Breast epithelium (tissue), 4 donors: Measurements from ENCODE around the gene KRT86. TPM values are rescaled to one million over a fixed set of nuclear protein-coding genes. Genes with fewer than 3 reads are reported as not detected.

ENCODE experiments used
- DNase-seq, 2 donors: peaks; one replicate each; pipeline ENCODE4 v3.0.0-alpha.2; 2019; ENCODE audit warnings: low spot score in 2 of 2
- H3K27ac ChIP-seq, 2 donors: fragments of 200-600 bp; sonication (generic) in 1 of 2; one replicate each; pipeline ENCODE4 v1.5.1; 2016 to 2019; ENCODE audit warnings: mild to moderate bottlenecking in 1 of 2
- H3K27me3 ChIP-seq, 2 donors: fragments of 200-600 bp; sonication (generic) in 1 of 2; one replicate each; pipeline versions ENCODE4 v1.5.1 to v1.6.0; 2017 to 2019; ENCODE audit warnings: control low read depth in 1 of 2, mild to moderate bottlenecking in 1 of 2
- H3K36me3 ChIP-seq: fragments of 200-600 bp; one replicate; pipeline ENCODE4 v1.5.1; 2019
- H3K4me1 ChIP-seq, 2 donors: fragments of 200-600 bp; sonication (generic); one replicate each; pipeline ENCODE4 v1.5.1; 2016 to 2019; ENCODE audit warnings: control low read depth in 1 of 2
- H3K4me3 ChIP-seq, 3 donors: fragments of 200-600 bp; sonication (generic); 1 replicate in 2 of 3; 2 replicates in 1 of 3; pipeline ENCODE4 v1.5.1; 2016 to 2019; ENCODE audit warnings: mild to moderate bottlenecking in 3 of 3, moderate library complexity in 2 of 3
- H3K9me3 ChIP-seq, 2 donors: fragments of 200-600 bp; sonication (generic) in 1 of 2; one replicate each; pipeline ENCODE4 v1.5.1; 2016 to 2019; ENCODE audit warnings: control low read depth in 1 of 2
- POLR2A ChIP-seq: fragments of 450-650 bp; IDR thresholded peaks from one replicate; pipeline ENCODE4 v1.6.1; 2016; ENCODE audit warnings: antibody characterized with exemption, mild to moderate bottlenecking, moderate library complexity
- POLR2AphosphoS5 ChIP-seq, 3 donors: sonication (generic); formaldehyde crosslinking; IDR thresholded peaks; one replicate each; pipeline ENCODE4 v1.6.1; 2017; ENCODE audit warnings: antibody characterized with exemption in 3 of 3
- intact Hi-C: fragments of 100-400 bp; cut with DNase I; formaldehyde crosslinking; loops from one replicate; pipeline ENCODE4 v1.15.1; 2023; ENCODE audit warnings: low total_unique reads
- total RNA-seq, 3 donors: library from RNA; depleted of rRNA; stranded (reverse); fragments of >200 nt; gene quantifications; one replicate each; pipeline ENCODE4 v1.1.0, GENCODE V29; 2016
- TF ChIP-seq, protein P1 (sequence below), 3 donors: fragments of 450-650 bp; IDR thresholded peaks; one replicate each; pipeline ENCODE4 v1.5.1; 2016 to 2017; ENCODE audit warnings: antibody characterized with exemption in 3 of 3, mild to moderate bottlenecking in 3 of 3, moderate library complexity in 3 of 3

Gene KRT86
- total RNA-seq, 3 donors from 2014 or later: 0.66 to 2.2 TPM; not detected in 1

DNA sequence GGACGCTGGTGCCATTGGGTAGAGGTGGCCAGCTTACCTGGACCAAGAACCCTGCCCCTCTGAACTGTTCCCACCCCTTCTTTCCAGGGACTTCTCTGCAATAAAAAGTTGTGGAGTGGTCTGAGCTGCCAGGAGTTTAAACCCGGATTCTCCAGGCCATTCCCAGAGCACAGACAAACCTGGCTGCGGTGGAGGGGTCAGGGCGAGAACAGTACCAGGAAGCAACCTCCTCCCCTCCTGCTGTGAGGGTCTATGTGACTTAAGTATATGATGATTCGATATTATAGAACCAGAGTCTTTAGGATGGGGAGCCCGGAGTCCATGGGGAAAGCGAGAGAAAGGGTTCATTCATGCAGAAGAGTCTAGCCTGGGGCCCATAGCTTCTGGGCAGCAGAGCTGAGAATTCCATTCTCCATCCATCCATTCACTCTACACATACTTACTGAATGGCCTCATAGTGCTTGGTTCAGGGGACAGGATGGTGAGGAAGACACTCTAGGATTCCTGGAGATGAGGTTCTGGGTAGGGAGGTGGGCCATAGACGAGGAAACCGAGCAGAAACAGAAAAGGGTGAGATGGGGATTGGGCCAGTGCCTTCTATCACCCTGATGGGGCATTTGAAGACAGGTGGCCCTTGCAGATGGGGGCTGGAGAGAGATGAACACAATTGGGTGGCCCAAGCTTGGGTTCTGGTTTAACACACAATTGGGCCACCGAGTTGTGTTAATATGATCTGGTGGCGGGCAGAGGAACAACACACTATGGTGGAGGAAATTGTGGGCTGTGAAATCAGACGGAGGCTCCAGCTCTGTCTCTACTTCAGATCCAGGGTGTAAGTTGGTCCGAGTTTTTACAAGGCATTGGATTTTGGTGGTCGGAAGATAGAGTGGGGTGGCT lies 5.2 kb downstream of the KRT86 start:
- Histone ChIP-seq H3K9me3 (no peaks in the 10 kb centered on the region), H3K27me3 (no peaks in the 10 kb centered on the region), H3K36me3 (no peaks in the 10 kb centered on the region), H3K4me3 (peak overlapping the region in 1 of 3 donors; percentile 59), H3K4me1 (peaks cover 12 to 14% of the 10 kb centered on the region in 2 donors), H3K27ac (peak overlapping the region; percentile 96)
- TF ChIP-seq, protein P1, sequence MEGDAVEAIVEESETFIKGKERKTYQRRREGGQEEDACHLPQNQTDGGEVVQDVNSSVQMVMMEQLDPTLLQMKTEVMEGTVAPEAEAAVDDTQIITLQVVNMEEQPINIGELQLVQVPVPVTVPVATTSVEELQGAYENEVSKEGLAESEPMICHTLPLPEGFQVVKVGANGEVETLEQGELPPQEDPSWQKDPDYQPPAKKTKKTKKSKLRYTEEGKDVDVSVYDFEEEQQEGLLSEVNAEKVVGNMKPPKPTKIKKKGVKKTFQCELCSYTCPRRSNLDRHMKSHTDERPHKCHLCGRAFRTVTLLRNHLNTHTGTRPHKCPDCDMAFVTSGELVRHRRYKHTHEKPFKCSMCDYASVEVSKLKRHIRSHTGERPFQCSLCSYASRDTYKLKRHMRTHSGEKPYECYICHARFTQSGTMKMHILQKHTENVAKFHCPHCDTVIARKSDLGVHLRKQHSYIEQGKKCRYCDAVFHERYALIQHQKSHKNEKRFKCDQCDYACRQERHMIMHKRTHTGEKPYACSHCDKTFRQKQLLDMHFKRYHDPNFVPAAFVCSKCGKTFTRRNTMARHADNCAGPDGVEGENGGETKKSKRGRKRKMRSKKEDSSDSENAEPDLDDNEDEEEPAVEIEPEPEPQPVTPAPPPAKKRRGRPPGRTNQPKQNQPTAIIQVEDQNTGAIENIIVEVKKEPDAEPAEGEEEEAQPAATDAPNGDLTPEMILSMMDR (IDR thresholded peaks at IDR 0.05): peak; percentile 17 to 43 (median 34)
- no peak for TF ChIP-seq POLR2A
- peak; percentile 22 to 33 for DNase-seq
- intact Hi-C loops: loop anchor here (1.0 to 10.0 kb wide), 2 partner anchors 124 to 1105 kb away; partner anchors contain the start of gene SP1

- peak; percentile 81 to 98 for DNase-seq
- peak; percentile 43 to 73 (median 51) for TF ChIP-seq POLR2AphosphoS5 (IDR thresholded peaks at IDR 0.05)
- TF ChIP-seq, protein P1 (IDR thresholded peaks at IDR 0.05): no peak
- no peaks in the 10 kb centered on the region for H3K36me3 ChIP-seq
- peaks cover 12 to 14% of the 10 kb centered on the region in 2 donors for H3K4me1 ChIP-seq
- H3K4me3 ChIP-seq: peak overlapping the region in 1 of 3 donors; percentile 23
- no peaks in the 10 kb centered on the region for H3K9me3 ChIP-seq
- peak overlapping the region; percentile 96 for H3K27ac ChIP-seq
- H3K27me3 ChIP-seq: no peaks in the 10 kb centered on the region
- intact Hi-C loops: loop anchor here (10.0 kb wide), 1 partner anchor 1104 kb away; the partner anchor contains the start of gene SP1
Observed at GRCh38 chr12:52280319-52280795, 5.9 kb downstream of the KRT86 start.

DNA sequence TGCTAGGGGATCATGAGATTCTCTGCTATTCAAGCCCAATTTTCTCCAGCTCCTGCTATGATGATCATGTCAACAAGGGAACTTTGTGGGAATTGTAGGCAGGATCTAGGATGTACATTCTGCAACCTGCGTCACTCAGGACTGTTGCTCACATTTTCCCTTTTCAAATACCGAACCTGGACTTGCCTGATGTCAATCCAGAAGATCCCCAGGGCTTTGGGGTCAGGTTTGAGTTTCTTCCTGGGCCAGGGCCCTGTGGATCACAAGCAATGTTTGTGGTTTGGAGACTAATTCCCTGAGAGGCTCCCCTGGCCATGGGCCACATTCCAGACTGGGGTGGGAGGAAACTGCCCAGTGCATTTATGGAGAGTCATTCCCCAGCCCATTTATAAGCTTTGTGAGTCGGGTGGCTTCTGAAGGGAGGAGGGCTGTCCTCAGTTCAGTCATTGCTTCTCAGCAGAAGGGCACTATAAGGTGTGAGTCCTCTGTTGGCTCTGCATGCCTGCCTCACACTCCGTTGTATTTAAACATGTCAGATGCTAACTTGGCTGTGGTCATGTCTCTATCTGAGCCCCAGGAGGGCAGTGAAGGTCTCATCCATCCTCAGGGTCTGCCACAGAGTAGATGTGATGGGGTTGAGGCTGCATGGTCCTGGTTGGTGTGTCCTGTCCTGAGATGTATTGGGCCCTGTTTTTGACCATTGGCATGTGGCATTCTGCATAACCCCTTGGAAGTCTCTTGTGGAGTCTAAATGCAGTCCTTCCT lies 6.5 kb downstream of the KRT86 start:
- intact Hi-C loops: loop anchor here (10.0 kb wide), 1 partner anchor 1104 kb away; the partner anchor contains the start of gene SP1
- peak in 1 of 3 donors; percentile 59 for TF ChIP-seq POLR2AphosphoS5 (IDR thresholded peaks at IDR 0.05)
- TF ChIP-seq, protein P1 (IDR thresholded peaks at IDR 0.05): no peak
- Histone ChIP-seq H3K9me3 (no peaks in the 10 kb centered on the region), H3K4me3 (peak overlapping the region in 1 of 3 donors; percentile 23), H3K27me3 (no peaks in the 10 kb centered on the region), H3K27ac (peak overlapping the region; percentile 96), H3K36me3 (no peaks in the 10 kb centered on the region), H3K4me1 (peaks cover 12 to 14% of the 10 kb centered on the region in 2 donors)
- DNase-seq: peak; percentile 85 to 97

GRCh38 chr12:52284562-52285171 lies 10.2 kb downstream of the KRT86 start:
- Histone ChIP-seq H3K27me3 (no peaks in the 10 kb centered on the region), H3K9me3 (no peaks in the 10 kb centered on the region), H3K4me3 (no peak overlapping the region), H3K36me3 (no peaks in the 10 kb centered on the region), H3K27ac (no peak overlapping the region), H3K4me1 (peaks cover 4 to 9% of the 10 kb centered on the region in 2 donors)
- DNase-seq: no peak
- TF ChIP-seq POLR2A (no peak), POLR2AphosphoS5 (IDR thresholded peaks at IDR 0.05) (no peak)
- TF ChIP-seq, protein P1 (IDR thresholded peaks at IDR 0.05): no peak
- intact Hi-C loops: loop anchor here (10.0 kb wide), 1 partner anchor 1100 kb away; the partner anchor contains the start of gene SP1
